SW 1271 (cell line): Measurements from ENCODE around the gene PLD5.
"Not testable (repeated sequence)": the region's sequence is repeated elsewhere in the genome, so short reads cannot be mapped to it uniquely, and the experiment has no call there.

Experiments
- DNase-seq, 2 experiments: peaks; one replicate each; lab custom pipeline; 2025; lab: John Stamatoyannopoulos, UW

PLD5 gene

DNA sequence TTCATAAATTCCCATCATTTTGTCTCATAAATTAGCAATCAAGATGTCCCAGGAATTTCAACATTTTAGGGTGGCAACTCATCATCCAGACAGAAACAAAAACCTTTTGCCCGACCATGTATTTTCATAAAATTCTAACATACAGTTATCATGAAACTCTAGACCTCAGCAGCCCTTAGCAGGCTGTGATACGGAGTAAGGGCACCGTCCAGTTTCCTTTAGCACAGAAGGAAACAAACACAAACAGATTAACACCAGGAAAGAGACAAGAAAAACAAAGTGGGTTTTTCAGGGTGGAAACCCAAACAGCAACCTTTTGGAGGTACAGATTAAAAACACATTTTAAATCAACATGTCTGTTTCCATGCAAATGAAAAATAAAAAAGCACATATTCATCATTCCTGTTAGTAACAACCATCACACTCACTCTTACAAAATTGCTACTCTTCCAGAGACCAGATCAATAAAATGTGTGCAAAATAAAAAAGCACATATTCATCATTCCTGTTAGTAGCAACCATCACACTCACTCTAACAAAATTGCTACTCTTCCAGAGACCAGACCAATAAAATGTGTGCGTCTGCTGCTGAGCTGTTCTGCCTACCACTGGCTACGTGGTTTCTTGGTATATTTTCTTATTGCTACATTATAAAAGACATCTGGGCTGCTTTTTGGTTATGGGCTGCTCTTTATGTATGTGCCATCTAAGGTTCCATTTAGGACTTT is 241.6 kb downstream of the PLD5 start:
- not testable (repeated sequence) for DNase-seq

DNA sequence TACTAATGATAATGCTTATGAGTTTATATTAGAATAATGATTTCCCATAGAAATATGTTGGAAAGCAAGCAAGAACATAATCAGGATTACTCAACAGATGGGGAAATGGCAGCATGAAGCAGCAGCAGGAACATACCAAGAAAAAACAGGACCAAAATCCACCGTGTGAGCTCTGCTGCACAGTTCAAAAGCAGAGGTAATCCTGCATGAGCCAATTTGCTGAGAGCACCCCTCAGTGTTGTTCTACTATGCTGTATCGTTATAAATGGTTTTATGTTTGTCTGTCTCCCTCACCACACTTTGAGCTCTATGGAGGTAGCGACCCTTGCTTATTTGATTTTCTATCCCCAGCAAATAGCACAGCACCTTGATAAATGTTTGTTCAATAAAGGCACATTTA is 246.1 kb downstream of the PLD5 start:
- not testable (repeated sequence) for DNase-seq

DNA sequence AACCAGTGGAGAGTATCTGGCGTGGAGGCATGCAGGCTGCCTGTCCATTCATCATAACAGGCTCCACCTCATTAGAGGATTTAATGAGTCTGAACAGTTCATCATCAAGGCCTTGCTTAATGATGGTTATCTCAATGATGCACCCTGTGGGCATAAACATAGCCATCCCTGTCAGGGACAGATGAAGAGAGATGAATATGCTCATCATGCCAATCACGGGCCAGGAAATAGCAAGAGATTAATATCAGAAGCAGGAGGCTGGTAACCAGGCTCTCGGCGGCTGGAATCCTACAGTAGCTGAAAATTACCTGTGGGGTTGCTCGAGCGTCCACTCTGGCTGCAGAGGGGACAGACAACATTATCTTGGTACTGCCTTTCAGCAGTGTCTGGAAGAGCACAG is 247.7 kb downstream of the PLD5 start:
- DNase-seq: not testable (repeated sequence)

DNA sequence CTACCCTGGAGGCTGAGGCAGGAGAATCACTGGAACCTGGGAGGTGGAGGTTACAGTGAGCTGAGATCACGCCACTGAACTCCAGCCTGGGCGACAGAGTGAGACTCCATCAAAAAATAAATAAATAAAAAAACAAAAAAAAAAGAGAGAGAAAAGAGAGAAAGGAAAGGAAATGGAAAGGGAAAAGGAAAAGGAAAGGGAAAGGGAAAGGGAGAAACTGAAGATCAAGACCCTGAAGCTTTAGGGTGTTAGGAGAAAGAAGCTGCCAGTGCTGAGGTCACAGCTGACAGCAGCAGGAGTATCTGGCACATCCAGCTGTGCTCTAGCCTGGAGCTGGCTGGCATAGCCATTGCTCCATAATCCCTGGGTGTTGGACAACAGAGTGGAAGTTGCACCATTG is 257.5 kb downstream of the PLD5 start:
- not testable (repeated sequence) for DNase-seq

DNA sequence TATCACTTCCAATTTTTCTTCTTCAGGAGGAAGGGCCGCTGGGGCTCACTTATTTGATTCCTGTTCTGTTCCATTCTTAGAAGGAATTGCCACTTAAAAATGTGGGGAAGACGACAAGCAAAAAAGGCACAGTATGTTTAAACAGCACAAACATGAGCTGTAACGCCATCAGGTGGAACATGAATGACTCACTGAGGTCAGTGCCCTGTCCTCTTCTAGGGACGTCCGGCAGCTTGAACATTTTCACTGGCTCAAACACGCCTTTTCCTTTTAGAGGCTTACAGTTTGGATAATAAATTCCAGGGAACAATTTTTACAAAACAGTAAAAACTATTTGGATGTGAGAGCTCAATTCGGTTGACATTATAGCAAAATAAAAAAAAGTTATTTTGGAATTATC is 260.1 kb downstream of the PLD5 start:
- not testable (repeated sequence) for DNase-seq

DNA sequence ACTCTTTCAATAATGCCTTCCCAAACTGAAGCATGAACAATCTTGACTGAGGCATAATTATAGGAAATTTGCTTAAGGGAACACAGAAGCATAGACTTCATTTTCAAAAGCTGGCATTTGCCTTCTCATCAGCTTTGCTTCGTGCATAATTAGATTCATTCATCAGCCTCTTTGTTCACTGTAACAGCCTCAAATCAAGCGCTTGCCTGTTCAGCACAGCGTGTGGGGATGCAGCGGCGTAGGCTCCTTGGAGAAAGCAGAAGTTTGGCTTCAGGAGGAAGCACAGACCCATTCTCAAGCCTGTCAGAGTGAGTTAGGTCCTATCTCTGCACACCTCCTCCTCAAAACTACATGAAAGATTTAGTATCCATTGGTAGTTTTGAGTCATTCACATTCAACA is 279.2 kb downstream of the PLD5 start:
- no peak for DNase-seq

DNA sequence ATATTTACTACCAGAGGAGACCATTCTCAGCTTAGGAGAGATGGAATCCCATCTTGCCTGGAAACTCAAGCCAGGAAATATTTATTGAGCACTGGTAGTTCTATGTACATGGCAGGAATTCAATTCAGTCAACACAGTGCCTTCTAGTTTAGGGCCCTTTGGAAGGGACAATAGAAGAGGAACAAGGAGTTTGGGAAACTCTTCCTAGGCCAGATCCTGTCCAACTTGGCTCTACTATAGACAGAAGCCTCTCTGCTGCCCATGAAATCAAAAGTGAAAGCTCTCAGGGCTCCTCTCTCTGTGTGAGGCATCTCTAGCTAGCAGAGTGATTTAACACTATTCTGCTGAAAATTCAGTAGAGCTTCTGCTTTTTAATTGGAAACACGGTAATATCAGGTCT is 281.0 kb downstream of the PLD5 start:
- DNase-seq: no peak

DNA sequence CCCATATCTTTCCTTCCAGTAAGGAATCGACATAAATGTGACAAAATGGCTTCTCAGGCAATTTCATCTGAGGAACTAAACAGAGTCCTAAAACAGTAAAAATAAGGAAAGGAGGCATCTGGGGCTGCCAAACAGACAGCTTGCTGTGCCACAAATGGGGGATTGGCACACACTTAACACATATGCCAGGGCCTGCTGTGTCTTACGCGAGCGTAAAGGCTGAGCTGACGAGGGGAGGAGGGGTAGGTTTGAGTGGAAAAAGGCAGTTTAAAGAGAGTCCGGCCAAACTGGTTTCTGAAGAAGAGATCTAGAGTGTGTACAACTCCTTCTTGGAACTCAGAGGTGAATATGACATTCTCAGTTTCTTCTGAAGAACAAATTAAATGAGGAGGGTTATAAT is 281.5 kb downstream of the PLD5 start:
- DNase-seq: no peak

DNA sequence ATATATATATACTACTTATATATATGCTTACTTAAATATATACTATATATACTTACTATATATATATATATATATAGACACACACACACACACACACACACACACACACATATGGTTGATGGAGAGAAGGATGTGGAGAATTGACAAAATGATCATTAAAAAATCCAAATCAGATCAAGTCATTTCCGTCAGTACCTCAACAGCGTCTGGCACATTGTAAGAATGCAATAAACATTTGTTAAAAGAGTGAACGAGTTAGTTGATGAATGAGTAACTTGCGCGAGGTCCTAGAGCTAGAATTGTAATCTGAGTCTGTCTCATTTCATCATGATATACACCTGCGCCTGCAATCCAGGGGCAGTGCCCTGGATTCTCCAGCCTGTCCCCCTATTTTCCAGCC is 282.6 kb downstream of the PLD5 start:
- DNase-seq: no peak

DNA sequence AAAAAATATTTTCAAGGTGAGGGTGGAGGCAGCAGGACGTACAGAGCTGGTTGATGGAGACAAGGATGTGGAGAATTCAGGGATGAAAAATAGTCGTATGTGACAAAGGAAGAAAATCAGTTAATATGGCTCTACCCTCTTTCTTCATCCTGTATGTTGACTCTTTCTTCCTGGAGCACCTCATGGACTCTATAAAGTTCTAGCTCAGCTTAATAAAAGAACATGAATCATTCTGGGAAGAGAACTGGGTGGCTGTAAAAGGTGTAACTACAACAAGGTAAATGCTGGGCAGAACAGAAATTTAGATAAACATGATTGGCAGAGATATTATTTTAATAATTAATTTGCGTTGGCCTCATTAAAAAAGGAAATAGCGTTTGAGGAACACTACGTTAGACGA is 283.8 kb downstream of the PLD5 start:
- no peak for DNase-seq

DNA sequence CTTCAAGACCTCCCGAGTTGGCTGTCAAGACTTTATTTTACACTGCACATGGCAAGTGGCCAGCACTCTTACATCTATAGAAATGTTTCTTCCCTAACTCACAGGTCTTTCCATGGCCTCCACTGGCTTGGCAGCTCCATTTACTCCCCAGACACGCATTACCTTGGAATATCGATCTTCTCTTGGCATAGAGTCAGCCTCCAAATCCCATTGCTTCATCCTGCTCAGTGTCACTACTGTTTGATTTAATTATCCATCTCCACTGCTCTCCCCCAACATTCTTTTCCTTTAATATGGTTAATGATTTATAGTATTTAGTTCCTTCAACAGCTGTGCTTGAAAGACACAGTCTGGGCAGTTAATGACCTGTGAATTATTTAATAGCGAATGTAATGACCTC is 284.4 kb downstream of the PLD5 start:
- no peak for DNase-seq

DNA sequence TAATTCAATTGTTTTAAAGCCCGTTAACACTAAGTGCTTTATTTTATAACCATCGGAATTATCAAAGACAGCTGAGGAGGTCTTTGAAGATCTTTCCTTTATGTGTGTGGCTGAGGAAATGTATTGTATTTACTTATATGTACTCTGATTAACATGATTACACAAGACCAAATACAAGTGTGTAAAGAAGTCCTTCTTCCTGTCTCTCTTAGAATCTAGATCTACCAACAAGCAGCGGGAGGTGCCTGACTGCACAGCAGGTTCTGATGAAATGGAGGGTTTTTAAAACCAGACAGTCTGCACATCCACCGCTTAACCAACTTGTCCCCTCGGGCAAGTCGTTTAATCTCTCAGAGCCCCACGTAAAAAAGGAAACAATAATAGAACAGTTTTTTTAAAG is 285.1 kb downstream of the PLD5 start:
- DNase-seq: no peak

DNA sequence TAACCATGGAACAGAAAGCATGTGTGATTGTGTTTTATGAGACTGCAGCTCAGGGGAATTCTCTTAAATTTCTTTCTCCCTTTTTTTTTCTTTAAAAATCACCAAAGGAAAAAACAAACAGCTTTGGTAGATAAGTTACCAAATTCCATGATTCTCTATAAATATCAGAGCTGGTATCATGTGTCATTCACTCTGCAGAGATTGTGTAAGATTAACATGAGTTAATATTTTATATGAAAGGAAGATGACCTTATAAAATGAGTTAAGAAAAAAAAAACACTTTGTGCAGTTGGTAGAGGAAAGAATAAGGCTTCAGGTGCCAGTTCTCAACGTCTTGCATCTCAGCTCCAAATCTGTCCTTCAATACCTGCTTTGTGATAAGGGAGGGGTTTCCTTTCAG is 287.4 kb downstream of the PLD5 start:
- DNase-seq: no peak

DNA sequence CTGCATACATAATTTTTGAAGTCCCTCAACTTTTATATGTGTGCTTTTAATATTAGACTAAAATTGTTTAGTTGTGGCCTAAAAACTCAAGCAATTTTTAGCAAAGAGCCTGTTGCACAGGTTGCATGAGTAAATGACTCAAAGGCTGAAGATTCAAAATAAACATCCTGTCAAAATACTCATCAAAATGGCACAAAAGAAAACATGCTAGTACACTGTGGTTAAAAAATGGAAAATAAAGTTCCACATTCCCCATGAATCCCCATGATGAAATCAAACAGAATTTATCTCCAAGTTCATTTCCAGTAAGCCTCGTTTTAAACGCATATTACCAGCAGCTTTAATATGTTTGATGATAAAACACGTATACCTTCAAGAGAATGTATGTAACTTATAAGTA is 295.5 kb downstream of the PLD5 start:
- DNase-seq: no peak

DNA sequence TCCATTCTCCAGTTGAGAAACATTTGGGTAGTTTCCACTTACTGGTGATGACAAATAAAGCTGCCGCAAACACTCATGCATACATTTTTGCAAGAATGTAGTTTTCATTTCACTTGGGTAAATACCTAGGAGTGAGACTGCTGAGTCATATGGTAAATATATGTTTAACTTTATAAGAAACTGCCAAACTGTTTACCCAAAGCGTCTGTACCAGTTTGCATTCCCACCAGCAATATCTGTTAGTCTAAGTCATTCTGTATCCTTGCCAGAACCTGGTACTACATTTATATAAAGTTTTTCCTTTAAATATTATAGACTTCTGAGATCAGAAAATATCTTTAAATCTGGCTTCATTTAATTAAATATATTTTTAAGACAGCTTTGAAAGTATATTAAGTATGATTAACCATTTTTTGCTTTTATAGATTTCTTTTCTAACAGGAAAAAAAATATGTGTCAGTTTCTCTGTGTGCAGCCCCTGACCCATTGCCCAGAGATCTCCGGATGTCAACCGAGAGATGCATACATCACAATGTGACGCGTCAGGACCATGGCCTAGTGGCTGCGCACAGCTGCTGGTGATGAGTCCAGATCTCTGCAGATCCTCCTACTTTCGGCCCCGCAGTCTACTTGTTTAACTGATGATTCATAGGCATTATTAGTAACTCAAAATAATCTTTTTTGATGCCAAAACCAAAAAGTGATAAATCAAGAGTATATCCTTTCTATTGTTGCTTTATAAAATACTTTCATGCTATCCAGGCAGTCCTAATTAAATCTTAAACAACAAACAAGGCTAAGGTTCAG is 298.5 kb downstream of the PLD5 start:
- no peak for DNase-seq

DNA sequence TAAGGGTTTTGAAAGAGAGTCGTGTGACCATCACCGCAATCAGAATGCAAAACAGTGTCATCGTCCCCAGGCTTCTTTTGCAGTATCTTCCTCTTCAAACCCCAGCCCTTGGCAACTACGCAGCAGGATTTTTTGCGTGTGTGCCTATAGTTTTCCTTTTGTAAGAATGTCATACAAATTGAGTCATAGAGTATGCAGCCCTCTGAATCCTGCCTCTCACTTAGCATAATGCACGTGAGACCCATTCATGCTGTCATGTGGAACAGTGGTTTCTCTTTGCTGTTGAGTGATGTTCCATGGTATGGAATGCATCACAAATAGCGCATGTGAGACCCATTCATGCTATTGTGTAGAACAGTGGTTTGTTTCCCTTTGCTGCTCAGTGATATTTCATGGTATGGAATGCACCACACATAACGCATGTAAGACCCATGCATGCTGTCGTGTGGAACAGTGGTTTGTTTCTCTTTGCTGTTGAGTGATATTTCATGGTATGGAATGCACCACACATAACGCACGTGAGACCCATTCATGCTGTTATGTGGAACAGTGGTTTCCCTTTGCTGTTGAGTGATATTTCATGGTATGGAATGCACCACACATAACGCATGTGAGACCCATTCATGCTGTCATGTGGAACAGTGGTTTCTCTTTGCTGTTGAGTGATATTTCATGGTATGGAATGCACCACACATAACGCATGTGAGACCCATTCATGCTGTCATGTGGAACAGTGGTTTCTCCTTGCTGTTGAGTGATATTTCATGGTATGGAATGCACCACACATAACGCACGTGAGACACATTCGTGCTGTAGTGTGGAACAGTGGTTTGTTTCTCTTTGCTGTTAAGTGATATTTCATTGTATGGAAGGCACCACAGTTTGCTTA is 299.4 kb downstream of the PLD5 start:
- DNase-seq: not testable (repeated sequence)

DNA sequence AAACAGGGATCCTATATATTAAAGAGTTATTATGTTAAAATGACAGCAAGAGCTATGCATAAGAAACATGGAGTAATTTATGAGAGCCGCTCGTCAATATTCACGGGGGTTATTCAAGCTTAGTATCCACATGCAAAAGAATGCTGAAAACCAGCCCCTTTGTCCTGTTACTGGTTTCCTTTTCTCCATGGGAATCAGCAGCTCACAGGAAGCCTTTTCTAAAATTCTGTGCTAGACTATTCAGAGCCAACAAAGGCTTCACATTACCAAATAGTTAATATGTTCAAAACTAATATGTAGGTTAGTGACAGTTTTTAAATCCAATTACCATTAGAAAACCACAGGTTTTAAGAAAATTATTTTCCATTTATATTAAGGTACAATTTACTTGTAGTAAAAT is 300.0 kb downstream of the PLD5 start:
- DNase-seq: no peak

DNA sequence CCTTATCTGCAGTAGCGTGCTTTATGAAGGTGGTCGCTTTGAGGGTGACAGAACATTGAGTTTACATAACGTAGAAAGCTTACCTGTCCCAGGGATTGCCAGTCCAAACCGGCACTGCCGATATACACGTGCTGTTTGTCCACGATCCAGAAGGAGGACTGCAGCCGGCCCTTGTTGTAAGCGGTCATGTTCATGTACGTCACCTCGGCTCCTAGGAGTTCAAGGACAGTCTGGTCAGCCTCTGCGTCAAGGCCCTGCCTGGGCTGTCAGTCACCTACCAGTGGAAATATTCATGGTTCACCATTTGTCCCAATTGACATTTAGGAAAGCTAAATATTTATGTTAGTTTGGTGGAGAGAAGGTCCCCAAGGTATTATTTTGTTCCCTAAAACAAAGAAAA is 304.6 kb downstream of the PLD5 start:
- no peak for DNase-seq

DNA sequence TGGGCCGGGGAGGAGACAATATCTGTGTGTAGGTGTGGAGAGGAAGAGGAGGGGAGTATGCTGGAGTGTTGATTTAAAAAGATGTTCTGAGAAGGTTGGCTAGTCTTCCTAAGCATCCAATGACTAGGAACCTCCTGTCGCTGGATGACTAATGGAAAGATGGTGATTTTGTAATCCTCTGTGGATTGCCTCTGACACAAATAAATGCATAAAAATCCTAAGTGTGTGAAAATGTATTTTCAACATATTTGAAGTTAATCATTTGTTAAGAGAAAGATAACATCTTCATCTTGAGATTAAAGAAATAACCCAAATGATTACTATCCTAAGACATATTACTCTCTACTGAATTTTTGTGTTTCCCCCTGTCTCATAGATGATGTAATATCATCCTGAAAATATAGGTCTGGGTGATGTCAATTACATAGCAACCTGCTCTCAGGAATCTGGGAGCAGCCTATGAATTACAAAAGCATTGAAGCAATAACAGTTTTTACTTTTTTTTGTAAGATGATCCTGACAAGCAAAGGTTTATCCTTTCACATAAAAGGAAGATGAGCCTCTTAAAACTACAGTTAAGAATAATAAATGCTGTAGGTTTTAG is 305.1 kb downstream of the PLD5 start:
- no peak for DNase-seq

DNA sequence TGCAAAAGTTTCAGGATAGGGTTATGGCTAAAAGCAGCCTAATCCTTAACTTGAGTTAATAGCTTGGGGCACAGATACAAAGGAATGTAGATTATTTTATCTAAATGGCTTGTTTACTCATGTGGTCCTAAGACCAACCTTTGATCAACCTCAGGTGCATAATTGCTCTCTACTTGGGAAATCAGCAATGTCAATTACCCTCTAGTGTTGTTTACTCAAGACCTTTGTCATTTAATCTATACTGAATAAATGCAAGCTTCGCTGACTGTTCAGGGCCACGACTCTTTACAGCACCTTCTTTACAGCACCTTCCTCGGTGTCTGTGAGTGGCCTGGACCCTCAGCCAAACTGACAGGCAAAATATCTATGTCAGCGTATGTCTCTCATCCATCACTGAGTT is 308.1 kb downstream of the PLD5 start:
- DNase-seq: no peak

DNA sequence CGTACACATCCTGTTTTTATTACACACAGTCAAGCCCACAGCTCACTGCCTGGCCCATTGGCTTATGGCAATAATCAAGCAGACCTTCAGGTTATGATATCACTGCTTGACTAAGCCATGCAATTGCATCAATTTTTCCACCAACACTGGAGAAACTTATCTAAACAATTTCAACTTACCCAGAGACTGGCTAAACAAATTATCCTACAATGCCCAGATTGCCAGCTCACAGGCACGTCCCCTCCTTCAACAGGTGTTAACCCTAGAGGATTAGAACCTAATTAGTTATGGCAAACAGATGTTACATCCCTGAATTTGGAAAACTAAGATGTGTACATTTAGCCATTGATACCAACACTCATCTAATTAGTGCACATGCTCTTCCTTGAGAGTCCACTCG is 310.0 kb downstream of the PLD5 start:
- DNase-seq: not testable (repeated sequence)

DNA sequence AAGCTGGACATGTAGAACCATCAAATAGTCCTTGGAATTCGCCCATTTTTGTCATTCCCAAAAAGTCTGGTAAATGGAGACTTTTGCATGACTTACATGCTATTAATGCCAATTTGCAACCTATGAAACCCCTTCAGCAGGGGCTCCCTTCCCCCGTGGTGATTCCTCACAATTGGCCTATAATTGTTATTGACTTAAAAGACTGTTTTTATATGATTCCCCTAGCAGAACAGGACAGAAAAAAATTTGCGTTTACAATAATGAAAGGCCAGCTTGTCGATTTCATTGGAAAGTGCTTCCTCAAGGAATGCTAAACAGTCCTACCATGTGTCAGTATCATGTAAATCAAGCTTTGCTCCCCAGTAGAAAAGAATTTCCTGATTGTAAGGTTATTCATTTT is 311.5 kb downstream of the PLD5 start:
- DNase-seq: not testable (repeated sequence)
